GM18909 (cell line): ENCODE measurements around the gene IMP3.

Source experiments
- ATAC-seq: cut with Tn5 transposase; IDR thresholded peaks from one replicate; pipeline ENCODE4 v1.9.1; 2021; ENCODE audit warnings: mild to moderate bottlenecking; ENCODE audit not compliant: unreplicated experiment, poor library complexity

Gene IMP3

DNA sequence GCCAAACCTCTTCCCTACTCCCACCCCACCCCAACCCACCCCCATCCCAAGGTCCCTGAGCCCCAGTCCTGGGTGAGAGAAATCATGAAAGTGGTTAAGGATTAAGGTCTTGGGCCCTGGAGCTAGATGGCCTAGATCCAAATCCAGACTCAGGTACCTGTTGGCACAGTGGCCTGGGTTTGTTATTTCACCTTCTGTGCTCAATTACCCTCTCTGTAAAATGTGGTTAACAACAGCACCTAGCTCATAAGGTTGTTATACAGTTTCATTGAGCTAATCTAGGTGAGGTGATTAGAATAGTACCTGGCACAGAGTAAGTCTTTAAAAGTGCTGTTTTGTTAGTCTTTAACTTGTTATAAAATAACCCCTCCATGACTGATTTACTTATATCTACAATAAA, 8.1 kb downstream of the IMP3 start:
- ATAC-seq = no peak

DNA sequence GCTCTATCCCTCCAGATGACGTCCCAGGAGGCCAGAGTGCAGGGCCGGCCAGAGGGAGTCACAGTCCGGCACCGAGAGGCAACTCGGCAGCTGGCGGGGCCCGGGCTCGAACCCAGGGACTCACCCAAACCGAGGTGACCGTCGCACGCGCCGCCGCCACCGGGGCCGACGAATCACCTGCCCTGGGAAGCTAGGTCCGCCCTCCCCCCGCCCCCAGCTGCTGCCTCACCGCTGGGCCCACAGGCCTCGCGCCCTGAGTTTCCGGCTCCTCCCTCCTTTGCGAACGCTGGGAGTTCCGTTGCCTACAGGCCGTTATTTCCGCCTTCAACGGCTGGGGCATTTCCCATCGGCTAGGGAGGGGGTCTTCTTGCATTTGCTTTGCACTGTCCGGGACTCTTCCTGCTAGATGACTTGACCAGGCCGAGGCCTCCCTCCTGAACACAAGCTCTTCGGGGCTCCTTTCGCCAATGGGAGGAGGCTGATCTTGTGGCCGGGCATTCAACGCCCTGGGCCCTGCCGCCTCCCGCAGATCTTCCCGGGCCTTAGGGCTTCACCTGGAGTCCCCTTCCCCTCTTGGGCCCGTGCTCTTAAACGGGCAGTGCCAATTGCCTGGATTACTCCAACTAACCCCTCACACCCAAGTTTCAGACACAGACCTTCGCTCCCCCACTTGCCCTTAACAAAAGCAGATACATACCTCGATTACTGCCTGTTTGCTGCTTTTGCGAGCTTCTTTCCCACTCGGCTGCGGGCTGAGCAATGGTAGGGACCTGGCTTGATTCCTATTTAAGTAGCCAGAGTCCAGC, 14.3 kb downstream of the IMP3 start, which contains the start of gene SNUPN:
SNUPN (minus strand) TSS at position 184 of the 806 bp plus-strand sequence. CDS start 4,674 bp downstream, outside the sequence.
- peak; percentile 83 for ATAC-seq

DNA sequence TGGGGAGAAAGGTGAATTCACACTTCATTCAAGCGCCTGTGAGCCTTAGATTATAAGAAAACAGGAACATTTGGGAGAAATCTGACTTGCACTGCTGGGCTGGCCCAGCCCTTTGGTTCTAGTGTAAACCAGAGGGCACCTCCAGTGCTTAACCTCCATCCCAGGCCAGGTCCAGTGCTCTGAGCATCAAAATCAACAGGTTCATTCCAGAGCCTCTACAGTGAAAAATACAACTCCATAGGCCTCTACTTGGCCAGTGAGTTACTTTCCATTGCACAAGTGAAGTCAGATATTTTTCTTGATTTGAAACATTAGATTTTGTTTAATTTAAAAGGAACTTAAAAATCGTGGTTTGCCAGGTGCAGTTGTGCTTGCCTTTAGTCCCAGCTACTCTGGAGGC, 17.5 kb downstream of the IMP3 start:
- no peak for ATAC-seq

GRCh38 chr15:75620841-75621391, 19.1 kb downstream of the IMP3 start:
- ATAC-seq = no peak

GRCh38 chr15:75620058-75620820, 19.8 kb downstream of the IMP3 start:
- no peak for ATAC-seq

DNA sequence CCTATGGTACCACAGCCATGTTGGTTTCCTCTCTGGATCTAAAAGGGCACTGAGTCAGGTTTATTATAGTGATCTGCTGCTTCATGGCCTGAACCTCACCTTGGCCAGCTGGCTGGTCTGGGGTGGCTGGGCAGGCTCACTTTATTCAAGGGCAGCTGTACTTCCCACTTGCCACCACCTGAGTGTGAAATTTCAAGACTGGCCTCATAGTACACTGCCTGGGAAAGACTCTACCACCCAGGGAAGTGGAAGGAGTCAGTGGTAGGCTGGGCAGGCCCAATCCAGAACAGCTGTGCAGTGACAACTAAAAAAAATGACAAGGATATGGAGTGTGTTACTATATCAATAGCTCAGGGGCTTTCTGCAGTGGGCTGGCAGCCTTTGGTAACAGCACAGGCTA, 23.3 kb downstream of the IMP3 start:
- ATAC-seq = no peak

GRCh38 chr15:75606711-75607699, 33.0 kb downstream of the IMP3 start:
- ATAC-seq = no peak

DNA sequence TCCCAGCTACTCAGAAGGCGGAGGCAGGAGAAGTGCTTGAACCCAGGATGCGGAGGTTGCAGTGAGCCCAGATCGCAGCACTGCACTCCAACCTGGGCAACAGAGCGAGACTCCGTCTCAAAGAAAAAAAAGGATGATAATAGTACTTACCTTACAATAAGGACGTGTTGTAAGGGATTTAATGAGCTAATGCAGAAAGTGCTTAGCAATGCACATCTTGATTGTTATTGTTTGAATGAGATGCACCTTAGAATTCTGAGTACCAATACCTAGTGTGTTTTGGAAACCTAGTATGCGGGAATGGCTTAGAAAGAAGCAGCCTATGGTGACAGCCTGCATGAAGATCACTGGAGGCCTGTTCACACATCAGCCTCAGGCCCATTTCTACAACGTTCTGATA, 34.0 kb downstream of the IMP3 start:
- no peak for ATAC-seq

DNA sequence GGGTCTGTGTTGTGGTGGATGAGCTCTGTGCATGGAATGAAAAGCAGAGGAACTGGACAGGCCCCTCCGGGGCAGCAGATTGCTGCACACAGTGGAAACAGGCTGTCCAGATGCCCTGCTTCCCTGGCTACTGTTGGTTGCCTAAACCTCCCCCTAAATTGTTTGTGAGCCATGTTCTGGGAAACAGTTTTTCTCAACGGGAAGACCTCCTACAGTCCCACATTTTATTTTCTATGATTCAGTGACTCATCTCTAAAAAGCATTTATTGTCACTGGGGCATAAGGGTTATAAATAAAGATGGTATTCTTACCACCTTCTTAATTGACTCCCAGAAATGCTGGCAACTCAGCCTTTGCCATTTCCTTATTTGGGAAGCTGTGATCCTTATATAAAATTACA, 40.6 kb downstream of the IMP3 start:
- ATAC-seq = no peak

DNA sequence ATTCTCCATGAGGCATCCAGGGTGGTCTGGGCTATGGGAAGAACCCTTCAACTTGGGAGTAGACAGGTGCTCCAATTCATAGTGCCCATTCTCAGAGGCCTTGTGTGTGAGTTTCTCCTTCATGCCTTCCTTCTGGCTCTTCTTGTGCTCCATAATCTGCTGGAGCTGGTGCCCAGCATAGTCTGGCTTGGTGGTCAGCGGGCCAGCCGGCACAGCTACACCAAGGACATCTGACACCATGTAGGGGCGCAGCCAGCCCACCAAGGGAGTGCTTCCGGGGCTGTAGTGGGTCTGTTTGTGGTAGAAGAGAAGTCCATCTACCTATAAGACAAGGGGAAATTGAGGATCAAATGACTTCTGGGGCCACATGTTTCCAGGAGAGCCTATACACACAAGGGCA, 41.7 kb downstream of the IMP3 start:
- no peak for ATAC-seq

GRCh38 chr15:75597667-75598341, 42.2 kb downstream of the IMP3 start:
- no peak for ATAC-seq

DNA sequence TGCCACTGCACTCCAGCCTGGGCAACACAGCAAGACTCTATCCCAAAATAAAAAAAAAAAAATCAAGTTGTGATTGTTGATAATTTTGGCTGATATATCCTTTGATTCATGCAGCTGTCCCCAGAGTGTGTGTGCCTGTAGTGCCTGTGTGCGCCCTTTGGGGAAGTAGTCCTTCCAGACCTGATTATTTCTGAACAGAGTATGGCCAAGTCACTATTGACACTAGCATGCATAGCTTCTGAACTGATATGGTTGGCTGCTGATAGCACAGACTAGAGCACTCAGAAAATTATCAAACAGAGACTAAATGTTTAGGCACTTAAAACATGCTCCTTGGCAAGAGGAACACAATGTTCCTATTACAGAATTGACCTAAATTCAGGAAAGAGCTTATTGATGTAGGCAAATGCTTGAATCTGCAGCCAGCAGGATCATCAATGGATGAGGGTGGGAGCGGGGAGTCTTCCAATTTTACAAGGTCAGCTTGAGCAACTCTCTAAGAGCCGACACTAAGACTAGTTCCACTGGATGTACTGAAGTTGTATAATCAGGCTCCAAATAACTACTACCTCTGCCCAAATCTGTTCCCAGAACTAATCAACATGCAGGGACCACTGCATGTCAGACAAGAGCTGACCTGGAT, 43.2 kb downstream of the IMP3 start:
- ATAC-seq = no peak

- ATAC-seq = no peak
Measured at GRCh38 chr15:75594276-75594675, 45.7 kb downstream of the IMP3 start.

GRCh38 chr15:75591655-75592364, 48.2 kb downstream of the IMP3 start:
- no peak for ATAC-seq

DNA sequence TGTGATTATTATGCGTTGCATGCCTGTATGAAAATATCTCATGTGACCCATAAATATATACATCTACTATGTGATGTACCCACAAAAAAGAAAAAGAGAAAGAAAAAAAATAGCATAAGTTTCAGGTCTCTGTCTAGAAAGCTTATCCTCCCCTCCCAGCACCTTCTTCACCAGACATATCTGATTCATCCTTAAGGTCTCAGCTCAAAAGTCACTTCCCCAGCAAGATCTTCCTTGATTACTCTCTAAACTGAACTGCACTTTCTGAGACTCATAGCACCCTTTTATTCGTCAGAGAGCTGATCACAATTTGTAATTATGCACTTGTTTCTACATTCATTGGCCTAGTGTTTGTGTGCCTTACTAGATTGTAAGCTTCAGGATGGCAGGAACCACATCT, 49.8 kb downstream of the IMP3 start:
- no peak for ATAC-seq
